ENCODE measurements around the gene IFT27.
A peak's percentile ranks its signal among the peaks of the same experiment; 100 is the strongest.

IFT27 gene

DNA sequence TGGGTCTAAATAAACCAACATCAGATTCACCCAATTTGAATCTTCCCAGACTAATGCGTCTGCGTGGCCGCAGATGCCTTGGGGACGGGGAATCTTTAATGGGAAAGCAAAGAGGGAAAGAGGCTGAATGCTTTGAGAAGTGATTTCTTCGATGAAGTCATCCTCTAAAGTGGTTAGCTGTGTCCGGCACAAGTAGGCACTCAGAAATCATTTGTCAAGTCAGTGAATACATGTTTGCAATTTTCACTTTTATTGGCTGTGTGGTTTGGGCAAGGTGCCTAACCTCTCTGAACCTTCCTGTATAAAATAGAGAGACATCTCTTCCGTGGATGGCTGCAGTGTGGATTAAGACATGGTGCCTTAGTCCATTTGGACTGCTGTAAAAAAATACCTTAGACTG lies 19.7 kb upstream of the IFT27 start:
- H3K27me3 ChIP-seq (ENCODE audit: insufficient read depth, low read length): no peaks in the 10 kb centered on the region
- H3K9me3 ChIP-seq (ENCODE audit: insufficient read depth, low read depth, low read length): no peaks in the 10 kb centered on the region
- H3K27ac ChIP-seq (ENCODE audit: low read length): no peak overlapping the region
- H3K4me3 ChIP-seq (ENCODE audit: low read length): no peak overlapping the region
- peaks cover 25% of the 10 kb centered on the region; the same call in 1 of the 2 replicates for H3K4me1 ChIP-seq (ENCODE audit: insufficient read depth, low read length)
- no peaks in the 10 kb centered on the region for H3K36me3 ChIP-seq (ENCODE audit: insufficient read depth, low read depth, low read length)
- no peak overlapping the region; the same call in 1 of the 2 replicates for H3K9ac ChIP-seq (ENCODE audit: low read depth, low read length)

DNA sequence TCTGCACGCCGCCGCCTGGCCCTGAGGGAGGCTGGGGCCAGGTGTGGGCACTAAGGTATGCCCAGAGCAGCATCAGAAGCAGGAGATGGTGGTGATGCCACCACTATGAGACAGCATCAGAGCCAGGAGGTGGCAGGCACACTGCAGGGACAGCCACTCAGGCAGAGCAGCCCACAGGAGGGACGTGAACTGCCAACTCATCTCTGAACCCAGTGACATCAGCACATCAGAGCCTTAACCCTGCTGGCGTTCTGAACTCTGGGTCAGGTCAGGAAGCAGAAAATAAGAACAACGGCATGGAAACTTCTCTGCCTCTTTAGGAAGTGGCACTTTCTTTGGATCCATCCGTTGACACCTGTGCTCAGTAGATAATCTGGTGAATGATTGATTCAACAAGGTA lies 14.7 kb upstream of the IFT27 start:
- Histone ChIP-seq H3K4me1 (ENCODE audit: insufficient read depth, low read length) (peaks cover 3% of the 10 kb centered on the region; the same call in 1 of the 2 replicates), H3K9me3 (ENCODE audit: insufficient read depth, low read depth, low read length) (no peaks in the 10 kb centered on the region), H3K36me3 (ENCODE audit: insufficient read depth, low read depth, low read length) (no peaks in the 10 kb centered on the region), H3K4me3 (ENCODE audit: low read length) (no peak overlapping the region), H3K27me3 (ENCODE audit: insufficient read depth, low read length) (no peaks in the 10 kb centered on the region), H3K9ac (ENCODE audit: low read depth, low read length) (no peak overlapping the region), H3K27ac (ENCODE audit: low read length) (no peak overlapping the region)

DNA sequence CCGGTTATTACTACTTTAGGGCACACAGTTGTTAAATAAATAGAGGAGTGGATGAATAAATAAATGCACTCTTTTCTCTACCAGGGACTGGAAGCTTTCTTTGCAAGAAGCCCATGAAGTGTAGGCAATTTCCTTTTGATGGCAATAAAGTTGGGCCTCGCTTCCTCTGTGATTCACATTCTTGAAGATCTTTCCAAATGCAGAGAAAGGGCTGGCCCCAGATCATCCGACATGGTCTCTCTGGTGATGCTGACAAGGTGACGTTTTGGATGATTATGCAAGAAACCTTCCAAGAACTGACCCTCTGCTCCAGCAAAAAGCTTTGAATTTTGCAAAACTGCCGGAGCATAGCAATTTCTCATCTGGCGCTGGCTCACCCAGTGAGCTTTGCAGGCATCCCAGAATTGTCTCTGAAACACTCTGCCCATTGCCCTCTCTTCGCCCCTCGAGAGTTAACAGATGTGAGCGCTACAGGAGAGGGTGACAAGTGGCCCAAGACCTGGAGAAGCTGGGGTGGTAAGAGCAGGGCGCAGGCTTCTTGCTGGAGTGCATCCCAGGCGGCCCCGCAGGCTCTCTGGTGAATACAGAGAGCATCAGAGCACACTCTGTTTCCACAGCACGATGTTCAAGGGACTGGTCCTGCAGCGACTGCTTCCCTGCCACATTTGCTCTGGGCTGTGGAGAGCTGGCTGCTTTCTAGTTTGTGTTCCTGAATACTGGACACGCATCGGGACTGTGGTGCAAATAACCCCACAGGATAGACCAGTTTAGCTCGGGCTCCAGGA lies 11.5 kb upstream of the IFT27 start:
- Histone ChIP-seq H3K36me3 (ENCODE audit: insufficient read depth, low read depth, low read length) (no peaks in the 10 kb centered on the region), H3K9ac (ENCODE audit: low read depth, low read length) (no peak overlapping the region), H3K27me3 (ENCODE audit: insufficient read depth, low read length) (peaks cover 11% of the 10 kb centered on the region), H3K4me3 (ENCODE audit: low read length) (no peak overlapping the region), H3K27ac (ENCODE audit: low read length) (no peak overlapping the region), H3K9me3 (ENCODE audit: insufficient read depth, low read depth, low read length) (no peaks in the 10 kb centered on the region), H3K4me1 (ENCODE audit: insufficient read depth, low read length) (peaks cover 3% of the 10 kb centered on the region; the same call in 1 of the 2 replicates)

DNA sequence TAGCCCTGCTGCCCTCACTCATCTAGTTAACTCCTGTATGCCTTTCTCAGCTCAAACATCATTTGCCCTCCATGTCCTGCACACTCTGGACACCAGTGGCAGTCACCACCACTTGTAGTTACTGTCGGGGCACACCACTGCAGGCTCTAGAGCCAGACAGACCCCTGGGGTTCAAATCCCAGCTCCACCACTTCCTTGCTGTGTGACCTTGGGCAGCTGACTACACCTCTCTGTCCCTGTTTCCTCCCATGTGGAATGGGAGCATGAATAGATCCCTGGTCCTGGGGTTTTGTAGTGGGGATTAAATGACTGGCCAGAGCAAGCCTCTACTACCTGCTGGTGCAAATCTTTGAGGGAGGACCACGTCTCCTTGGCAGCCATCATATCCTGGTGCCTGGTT lies 7.8 kb upstream of the IFT27 start:
- H3K4me1 ChIP-seq (ENCODE audit: insufficient read depth, low read length): peaks cover 6% of the 10 kb centered on the region; the same call in 1 of the 2 replicates
- H3K36me3 ChIP-seq (ENCODE audit: insufficient read depth, low read depth, low read length): no peaks in the 10 kb centered on the region
- no peak overlapping the region for H3K4me3 ChIP-seq (ENCODE audit: low read length)
- H3K27ac ChIP-seq (ENCODE audit: low read length): no peak overlapping the region
- H3K27me3 ChIP-seq (ENCODE audit: insufficient read depth, low read length): peaks cover 19% of the 10 kb centered on the region
- peaks cover under 1% of the 10 kb centered on the region; the same call in 1 of the 2 replicates for H3K9me3 ChIP-seq (ENCODE audit: insufficient read depth, low read depth, low read length)
- H3K9ac ChIP-seq (ENCODE audit: low read depth, low read length): no peak overlapping the region

DNA sequence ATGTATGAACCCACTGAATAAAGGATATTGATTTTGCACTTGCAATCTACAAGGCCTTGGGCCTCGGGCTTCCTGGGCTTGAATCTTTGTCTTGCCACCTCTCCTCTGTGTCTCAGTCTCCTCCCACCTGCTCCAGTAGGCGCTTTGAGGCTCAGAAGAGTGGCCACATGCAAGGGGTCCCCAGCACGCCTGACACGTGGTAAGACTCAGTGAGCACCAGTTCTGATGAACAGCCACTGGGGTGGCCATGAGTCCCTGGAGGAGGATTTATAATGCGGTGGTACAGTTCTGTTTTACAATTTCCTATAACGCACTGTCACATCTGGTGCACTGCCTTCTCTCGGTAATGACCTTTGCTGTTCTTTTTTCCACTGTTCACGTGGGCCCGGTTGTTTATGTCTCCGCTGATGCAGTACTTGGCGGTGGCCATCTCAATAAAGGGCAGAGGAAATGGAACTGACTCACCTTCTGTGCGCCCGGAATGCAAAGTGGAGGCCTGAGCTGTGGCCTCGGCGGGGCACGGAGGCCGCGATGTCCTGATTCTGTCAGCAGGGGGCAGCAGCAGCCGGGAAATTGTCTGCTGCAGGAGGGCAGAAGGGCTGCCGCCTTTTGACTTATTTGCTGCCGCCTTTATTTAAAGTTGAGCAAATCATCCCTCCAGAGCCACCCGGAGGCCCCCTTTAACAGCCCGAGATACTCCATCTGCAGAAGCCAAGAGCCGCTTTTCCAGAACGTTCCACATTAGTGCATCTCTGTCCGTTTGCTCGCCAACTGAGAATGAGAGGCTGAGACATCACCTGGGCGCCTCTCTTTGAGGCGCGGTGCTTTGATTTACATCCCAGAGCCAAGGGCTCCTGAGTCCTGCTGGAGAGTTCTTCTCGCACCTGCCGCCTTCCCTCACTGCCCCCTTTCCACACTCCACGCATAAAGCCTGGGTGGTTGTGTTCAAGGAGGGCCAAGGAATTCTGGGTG lies 6.0 kb upstream of the IFT27 start:
- Histone ChIP-seq H3K4me3 (ENCODE audit: low read length) (peak overlapping the region; percentile 34; the same call in 1 of the 2 replicates), H3K9ac (ENCODE audit: low read depth, low read length) (peak overlapping the region; percentile 42; the same call in 1 of the 2 replicates), H3K27me3 (ENCODE audit: insufficient read depth, low read length) (peaks cover 30% of the 10 kb centered on the region), H3K36me3 (ENCODE audit: insufficient read depth, low read depth, low read length) (no peaks in the 10 kb centered on the region), H3K4me1 (ENCODE audit: insufficient read depth, low read length) (peaks cover 6% of the 10 kb centered on the region; the same call in 1 of the 2 replicates), H3K27ac (ENCODE audit: low read length) (peak overlapping the region; percentile 32), H3K9me3 (ENCODE audit: insufficient read depth, low read depth, low read length) (peaks cover 8% of the 10 kb centered on the region)

DNA sequence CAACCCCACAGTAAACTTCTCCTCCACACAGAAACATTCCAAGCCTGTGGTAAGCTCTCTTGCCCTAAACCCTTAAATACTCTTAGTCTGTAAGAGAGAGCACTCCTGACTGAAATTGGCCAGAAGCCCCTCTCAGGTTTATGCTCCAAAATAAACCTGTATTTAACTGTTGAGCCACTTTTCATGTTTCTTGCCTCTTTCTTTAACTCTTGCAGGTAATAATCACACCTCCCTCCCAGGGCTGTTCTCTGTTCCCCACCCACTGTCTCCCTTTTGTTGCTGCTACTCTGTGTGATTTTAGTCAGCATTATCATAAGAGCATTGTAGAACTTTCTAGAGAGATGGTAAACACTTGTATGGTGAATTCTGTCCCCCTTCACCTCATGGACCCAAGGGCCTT lies 2.1 kb upstream of the IFT27 start:
- Histone ChIP-seq H3K4me1 (ENCODE audit: insufficient read depth, low read length) (peaks cover 3% of the 10 kb centered on the region; the same call in 1 of the 2 replicates), H3K9me3 (ENCODE audit: insufficient read depth, low read depth, low read length) (peaks cover 8% of the 10 kb centered on the region), H3K27me3 (ENCODE audit: insufficient read depth, low read length) (peaks cover 29% of the 10 kb centered on the region), H3K9ac (ENCODE audit: low read depth, low read length) (no peak overlapping the region), H3K27ac (ENCODE audit: low read length) (no peak overlapping the region), H3K36me3 (ENCODE audit: insufficient read depth, low read depth, low read length) (no peaks in the 10 kb centered on the region), H3K4me3 (ENCODE audit: low read length) (no peak overlapping the region)

DNA sequence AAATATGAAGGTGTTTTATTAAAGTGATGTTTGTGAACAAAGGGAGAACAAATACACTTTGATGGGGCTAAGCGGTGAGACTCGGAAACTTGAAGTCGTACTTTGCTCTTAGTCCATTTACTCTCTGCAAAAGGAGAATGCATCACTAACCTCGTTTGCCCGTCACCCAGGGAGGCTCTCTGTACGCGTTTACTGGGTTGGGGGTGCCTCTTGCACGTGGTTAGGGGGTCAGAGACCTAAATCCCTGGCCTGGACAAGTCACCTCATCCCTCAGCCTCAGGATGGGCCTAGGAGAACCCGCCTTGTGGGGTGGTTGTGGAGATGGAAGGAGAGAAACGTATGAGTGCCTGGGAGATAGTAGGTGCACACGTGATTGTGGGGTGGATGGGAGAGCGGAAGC lies 803 bp upstream of the IFT27 start:
- H3K4me3 ChIP-seq (ENCODE audit: low read length): peak overlapping the region; percentile 54
- peaks cover 7% of the 10 kb centered on the region; the same call in 1 of the 2 replicates for H3K36me3 ChIP-seq (ENCODE audit: insufficient read depth, low read depth, low read length)
- H3K9ac ChIP-seq (ENCODE audit: low read depth, low read length): peak overlapping the region; percentile 77; the same call in 1 of the 2 replicates
- H3K4me1 ChIP-seq (ENCODE audit: insufficient read depth, low read length): peaks cover 2% of the 10 kb centered on the region; the same call in 1 of the 2 replicates
- H3K27ac ChIP-seq (ENCODE audit: low read length): no peak overlapping the region
- H3K9me3 ChIP-seq (ENCODE audit: insufficient read depth, low read depth, low read length): peaks cover 8% of the 10 kb centered on the region
- H3K27me3 ChIP-seq (ENCODE audit: insufficient read depth, low read length): peaks cover 20% of the 10 kb centered on the region

DNA sequence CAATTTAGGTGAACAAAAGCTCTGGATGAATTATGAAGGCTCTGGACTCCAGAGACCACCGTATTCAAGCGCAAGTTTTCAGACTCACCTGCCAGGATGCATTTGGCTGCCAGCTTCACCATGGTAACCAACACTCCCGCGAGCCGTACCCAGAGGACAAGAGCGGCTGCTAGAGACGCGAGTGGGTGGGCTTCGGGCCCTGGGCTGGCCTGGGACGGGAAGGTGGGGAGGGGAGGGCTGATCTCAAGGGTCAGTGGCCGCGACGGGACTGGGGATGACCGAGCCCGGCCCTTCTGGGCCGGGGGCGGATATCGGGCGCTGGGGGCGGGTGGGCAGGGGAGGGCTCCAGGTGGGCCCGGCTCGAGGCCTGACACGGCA lies 344 bp downstream of the IFT27 start:
- Histone ChIP-seq H3K36me3 (ENCODE audit: insufficient read depth, low read depth, low read length) (peaks cover 11% of the 10 kb centered on the region; the same call in 1 of the 2 replicates), H3K9me3 (ENCODE audit: insufficient read depth, low read depth, low read length) (peaks cover 8% of the 10 kb centered on the region), H3K27ac (ENCODE audit: low read length) (no peak overlapping the region), H3K9ac (ENCODE audit: low read depth, low read length) (peak overlapping the region; percentile 83; the same call in 1 of the 2 replicates), H3K4me3 (ENCODE audit: low read length) (peak overlapping the region; percentile 92), H3K27me3 (ENCODE audit: insufficient read depth, low read length) (peaks cover 15% of the 10 kb centered on the region), H3K4me1 (ENCODE audit: insufficient read depth, low read length) (no peaks in the 10 kb centered on the region; the same call in 1 of the 2 replicates)

DNA sequence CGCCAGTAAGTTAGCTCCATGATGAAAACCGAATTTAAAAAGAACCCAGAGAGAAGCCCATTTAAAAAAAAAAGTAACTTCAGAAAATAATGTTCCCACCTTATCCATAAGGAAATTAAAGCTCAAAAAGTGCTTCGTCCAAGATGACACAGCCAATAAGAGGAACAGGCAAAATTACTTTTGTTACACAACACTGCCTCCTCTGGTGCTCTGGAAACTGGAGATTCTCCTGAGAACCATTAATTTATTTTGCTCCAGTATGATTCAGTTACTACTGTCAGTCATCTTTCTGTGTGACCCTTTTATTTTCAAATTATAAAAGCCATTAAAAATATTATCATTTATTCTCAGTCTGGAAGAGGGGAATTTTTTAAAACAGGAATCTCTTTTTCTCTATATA lies 2.0 kb downstream of the IFT27 start:
- H3K36me3 ChIP-seq (ENCODE audit: insufficient read depth, low read depth, low read length): peaks cover 11% of the 10 kb centered on the region; the same call in 1 of the 2 replicates
- peaks cover 15% of the 10 kb centered on the region for H3K27me3 ChIP-seq (ENCODE audit: insufficient read depth, low read length)
- H3K9ac ChIP-seq (ENCODE audit: low read depth, low read length): no peak overlapping the region
- peaks cover 8% of the 10 kb centered on the region for H3K9me3 ChIP-seq (ENCODE audit: insufficient read depth, low read depth, low read length)
- no peak overlapping the region for H3K4me3 ChIP-seq (ENCODE audit: low read length)
- no peak overlapping the region for H3K27ac ChIP-seq (ENCODE audit: low read length)
- no peaks in the 10 kb centered on the region; the same call in 1 of the 2 replicates for H3K4me1 ChIP-seq (ENCODE audit: insufficient read depth, low read length)

DNA sequence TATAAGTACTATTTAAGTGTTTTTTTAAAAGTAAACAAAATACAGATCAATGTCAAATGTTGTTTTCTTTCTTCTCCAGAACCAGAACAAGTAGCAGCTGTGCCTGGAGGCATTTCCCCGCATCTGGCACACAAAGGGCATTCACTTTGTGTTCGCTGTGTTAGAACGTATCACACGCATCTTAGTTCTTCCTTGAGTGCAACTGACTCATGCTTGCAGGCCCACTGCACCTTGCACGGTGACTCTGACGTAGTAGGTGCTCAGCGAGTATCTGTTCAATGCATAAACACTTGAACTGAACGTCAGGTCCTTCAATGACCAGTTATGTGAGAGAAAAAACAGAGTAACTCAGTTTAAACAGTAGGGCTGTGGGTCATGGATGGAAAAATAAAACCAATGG lies 3.5 kb downstream of the IFT27 start:
- H3K27me3 ChIP-seq (ENCODE audit: insufficient read depth, low read length): peaks cover 9% of the 10 kb centered on the region
- H3K27ac ChIP-seq (ENCODE audit: low read length): no peak overlapping the region
- no peak overlapping the region for H3K9ac ChIP-seq (ENCODE audit: low read depth, low read length)
- H3K36me3 ChIP-seq (ENCODE audit: insufficient read depth, low read depth, low read length): peaks cover 13% of the 10 kb centered on the region; the same call in 1 of the 2 replicates
- no peaks in the 10 kb centered on the region for H3K9me3 ChIP-seq (ENCODE audit: insufficient read depth, low read depth, low read length)
- H3K4me3 ChIP-seq (ENCODE audit: low read length): no peak overlapping the region
- no peaks in the 10 kb centered on the region; the same call in 1 of the 2 replicates for H3K4me1 ChIP-seq (ENCODE audit: insufficient read depth, low read length)

DNA sequence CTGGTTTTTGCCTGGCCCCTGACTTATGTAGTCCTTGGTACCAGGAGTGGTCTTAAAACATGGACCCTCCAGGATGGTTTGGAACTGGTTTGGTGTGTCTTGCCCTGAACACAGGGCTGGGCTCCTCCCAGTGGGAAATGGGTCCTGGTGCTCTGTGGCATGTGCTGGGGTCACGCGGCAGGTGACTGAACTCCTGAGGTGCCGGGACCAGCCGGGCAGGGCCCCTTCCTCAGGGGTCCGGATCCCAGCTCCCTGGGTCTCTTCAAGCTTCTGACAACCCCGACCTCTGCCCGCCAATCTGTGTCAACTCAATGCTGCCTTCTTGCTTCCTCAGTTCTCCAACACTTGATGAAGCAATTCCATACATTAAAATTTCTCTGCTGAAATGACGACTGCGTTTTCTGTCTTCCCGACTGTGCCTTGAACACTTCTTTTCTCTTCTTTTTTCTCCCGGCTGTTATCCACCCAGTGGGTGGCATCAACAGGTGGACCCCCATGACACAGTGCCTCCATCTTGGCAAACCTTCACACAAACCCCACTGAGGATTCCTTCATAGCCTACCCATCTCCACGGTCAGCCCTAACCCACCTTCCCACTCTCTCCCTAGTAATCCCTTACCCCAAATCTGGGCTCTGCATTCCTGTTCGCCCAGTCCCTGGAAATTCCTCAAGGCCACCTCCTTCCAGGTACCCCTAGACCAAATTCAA lies 4.4 kb downstream of the IFT27 start:
- H3K9me3 ChIP-seq (ENCODE audit: insufficient read depth, low read depth, low read length): no peaks in the 10 kb centered on the region
- H3K27me3 ChIP-seq (ENCODE audit: insufficient read depth, low read length): no peaks in the 10 kb centered on the region
- peaks cover 22% of the 10 kb centered on the region; the same call in 1 of the 2 replicates for H3K36me3 ChIP-seq (ENCODE audit: insufficient read depth, low read depth, low read length)
- no peak overlapping the region for H3K27ac ChIP-seq (ENCODE audit: low read length)
- H3K4me3 ChIP-seq (ENCODE audit: low read length): no peak overlapping the region
- H3K9ac ChIP-seq (ENCODE audit: low read depth, low read length): no peak overlapping the region
- no peaks in the 10 kb centered on the region; the same call in 1 of the 2 replicates for H3K4me1 ChIP-seq (ENCODE audit: insufficient read depth, low read length)
